Nephron progenitor cell (in vitro differentiated cells): Measurements from ENCODE around the gene PEX3.
"Not testable (repeated sequence)": the region's sequence is repeated elsewhere in the genome, so short reads cannot be mapped to it uniquely, and the experiment has no call there.

Experiments
- DNase-seq: peaks from one replicate; pipeline ENCODE4 v3.0.0; 2021
- H3K27ac Mint-ChIP-seq: 2 replicates; pipeline ENCODE4 v1.8.0; 2021; ENCODE audit warnings: mild to moderate bottlenecking, moderate library complexity, mixed read lengths
- H3K27me3 Mint-ChIP-seq: 2 replicates; pipeline ENCODE4 v1.8.0; 2021; ENCODE audit warnings: mild to moderate bottlenecking, low read depth, mixed read lengths; ENCODE audit not compliant: poor library complexity
- H3K36me3 Mint-ChIP-seq: 2 replicates; pipeline ENCODE4 v1.8.0; 2021; ENCODE audit warnings: low read depth, mixed read lengths
- H3K4me1 Mint-ChIP-seq: 2 replicates; pipeline ENCODE4 v1.8.0; 2021; ENCODE audit warnings: mixed read lengths
- H3K4me3 Mint-ChIP-seq: 2 replicates; pipeline ENCODE4 v1.8.0; 2021; ENCODE audit warnings: mild to moderate bottlenecking, moderate library complexity, mixed read lengths
- H3K9me3 Mint-ChIP-seq: 2 replicates; pipeline ENCODE4 v1.8.0; 2021; ENCODE audit warnings: mild to moderate bottlenecking, moderate library complexity, mixed read lengths
- CTCF ChIP-seq: fragments of 200-600 bp; sonication (generic); IDR thresholded peaks from 2 replicates; pipeline ENCODE4 v1.5.0; 2021; ENCODE audit warnings: antibody characterized with exemption

Gene PEX3

GRCh38 chr6:143457563-143458359, 7.2 kb downstream of the PEX3 start:
- peaks cover 8% of the 10 kb centered on the region for H3K4me1 Mint-ChIP-seq
- DNase-seq = no peak
- H3K4me3 Mint-ChIP-seq = no peak overlapping the region
- TF ChIP-seq CTCF = no peak
- H3K9me3 Mint-ChIP-seq = no peaks in the 10 kb centered on the region
- no peak overlapping the region for H3K27ac Mint-ChIP-seq
- no peaks in the 10 kb centered on the region for H3K27me3 Mint-ChIP-seq
- H3K36me3 Mint-ChIP-seq = peaks cover 31% of the 10 kb centered on the region

- Mint-ChIP-seq H3K9me3 (no peaks in the 10 kb centered on the region), H3K36me3 (peaks cover 19% of the 10 kb centered on the region), H3K27ac (no peak overlapping the region), H3K27me3 (no peaks in the 10 kb centered on the region), H3K4me3 (no peak overlapping the region), H3K4me1 (no peaks in the 10 kb centered on the region)
- TF ChIP-seq CTCF = no peak
- DNase-seq = no peak
These were observed 14.9 kb downstream of the PEX3 start for GRCh38 chr6:143465546-143465945.

DNA sequence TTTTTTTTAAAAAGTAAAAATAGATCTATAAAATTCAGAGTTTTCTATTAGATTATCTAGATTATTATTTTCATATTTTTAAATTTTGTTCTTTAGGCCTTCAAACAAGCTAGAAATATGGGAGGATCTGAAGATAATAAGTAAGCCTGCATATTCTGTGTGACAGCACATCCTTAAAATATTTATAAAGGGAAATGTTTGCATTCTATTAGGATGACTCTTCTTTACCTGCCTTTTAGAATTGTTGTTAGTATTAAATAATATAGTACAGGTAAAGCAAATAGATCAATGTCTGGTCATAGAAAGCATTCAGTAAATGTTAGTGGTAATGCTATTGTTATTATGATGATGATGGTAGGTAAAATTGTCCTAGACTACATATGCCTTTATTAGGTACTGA, 17.4 kb downstream of the PEX3 start:
- TF ChIP-seq CTCF = no peak
- no peak for DNase-seq
- no peak overlapping the region for H3K4me3 Mint-ChIP-seq
- no peaks in the 10 kb centered on the region for H3K9me3 Mint-ChIP-seq
- no peak overlapping the region for H3K27ac Mint-ChIP-seq
- H3K36me3 Mint-ChIP-seq = peaks cover 13% of the 10 kb centered on the region
- no peaks in the 10 kb centered on the region for H3K4me1 Mint-ChIP-seq
- H3K27me3 Mint-ChIP-seq = no peaks in the 10 kb centered on the region

GRCh38 chr6:143468823-143469222, 18.2 kb downstream of the PEX3 start:
- H3K4me1 Mint-ChIP-seq, H3K4me3 Mint-ChIP-seq, DNase-seq, H3K9me3 Mint-ChIP-seq, H3K27ac Mint-ChIP-seq, H3K27me3 Mint-ChIP-seq: not testable (repeated sequence)
- H3K36me3 Mint-ChIP-seq = peaks cover 19% of the 10 kb centered on the region

- no peak overlapping the region for H3K4me3 Mint-ChIP-seq
- no peaks in the 10 kb centered on the region for H3K4me1 Mint-ChIP-seq
- no peak overlapping the region for H3K27ac Mint-ChIP-seq
- H3K9me3 Mint-ChIP-seq = no peaks in the 10 kb centered on the region
- no peaks in the 10 kb centered on the region for H3K27me3 Mint-ChIP-seq
- no peak for TF ChIP-seq CTCF
- no peak for DNase-seq
- H3K36me3 Mint-ChIP-seq = peaks cover 37% of the 10 kb centered on the region
These were observed 21.2 kb downstream of the PEX3 start for GRCh38 chr6:143471822-143472221.

DNA sequence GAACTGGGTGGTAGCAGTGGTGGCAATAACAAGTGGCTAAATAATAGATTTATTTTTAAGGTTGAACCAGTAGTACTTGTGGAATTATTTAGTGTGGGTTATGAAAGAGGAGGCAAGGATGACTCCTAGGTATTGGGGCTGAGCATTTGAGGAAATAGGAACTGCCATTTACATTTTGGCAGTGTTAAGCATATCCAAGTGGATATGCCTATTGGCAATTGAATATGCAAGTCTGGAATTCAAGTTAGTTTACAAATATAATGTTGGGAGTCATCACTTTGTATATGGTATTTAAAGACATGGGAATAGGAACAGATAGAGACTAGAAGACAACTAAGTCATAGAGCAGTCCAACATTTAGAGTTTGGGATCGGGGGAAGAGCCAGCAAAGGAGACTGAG, 25.9 kb downstream of the PEX3 start:
- H3K36me3 Mint-ChIP-seq = peaks cover 43% of the 10 kb centered on the region
- H3K9me3 Mint-ChIP-seq = no peaks in the 10 kb centered on the region
- H3K4me1 Mint-ChIP-seq = no peaks in the 10 kb centered on the region
- no peak overlapping the region for H3K4me3 Mint-ChIP-seq
- TF ChIP-seq CTCF = no peak
- DNase-seq = no peak
- H3K27ac Mint-ChIP-seq = no peak overlapping the region
- no peaks in the 10 kb centered on the region for H3K27me3 Mint-ChIP-seq
